Measurements from ENCODE around the gene C6orf89. TPM values are rescaled to one million over a fixed set of nuclear protein-coding genes. Genes with fewer than 3 reads are reported as not detected.
"Not testable (repeated sequence)": the region's sequence is repeated elsewhere in the genome, so short reads cannot be mapped to it uniquely, and the experiment has no call there.

The C6orf89 gene
- total RNA-seq, 1 donor from 2014 or later = 79.4 TPM

DNA sequence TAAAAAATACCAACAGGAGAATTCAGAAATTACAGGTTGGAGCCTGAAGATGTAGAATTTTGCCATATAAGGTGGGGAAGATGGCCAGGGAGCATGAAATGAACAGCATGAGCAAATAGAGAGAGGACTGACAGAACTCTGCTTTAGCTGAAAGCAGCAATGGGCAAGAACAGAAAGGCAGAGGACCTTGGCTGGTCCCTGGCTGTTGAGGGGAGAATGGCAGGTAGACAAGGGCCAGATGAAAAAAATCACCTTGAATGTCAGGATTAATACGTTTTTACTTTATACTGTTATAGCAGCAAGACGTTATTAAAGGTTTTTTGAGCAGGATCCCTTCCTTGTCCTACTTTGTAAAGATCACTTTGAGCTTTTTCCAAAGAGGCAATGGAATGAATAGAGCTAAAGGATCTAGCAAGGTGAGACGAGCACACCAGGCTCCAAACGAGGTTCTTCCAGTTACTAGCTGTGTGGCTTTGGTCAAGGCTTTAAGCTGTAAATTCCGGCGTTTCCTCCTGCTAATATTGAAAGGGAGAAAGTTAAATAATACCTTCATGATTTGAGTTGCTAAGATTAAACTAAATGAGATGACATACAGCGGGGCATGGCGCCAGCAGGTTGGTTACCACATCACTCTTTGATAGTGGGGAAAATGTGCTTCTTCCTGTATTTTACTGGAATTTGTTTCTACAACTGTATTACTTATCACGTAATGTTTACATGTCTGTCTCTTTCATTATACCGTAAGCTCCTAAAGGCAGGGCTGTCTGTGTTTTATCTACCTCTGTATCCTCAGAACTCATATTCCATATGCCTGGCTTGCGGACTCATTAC, 11.9 kb upstream of the C6orf89 start:
- intact Hi-C loops (cut with DNase I) = no loop called here
- no peak for DNase-seq (ENCODE audit: missing footprints)
- no peak for ATAC-seq

DNA sequence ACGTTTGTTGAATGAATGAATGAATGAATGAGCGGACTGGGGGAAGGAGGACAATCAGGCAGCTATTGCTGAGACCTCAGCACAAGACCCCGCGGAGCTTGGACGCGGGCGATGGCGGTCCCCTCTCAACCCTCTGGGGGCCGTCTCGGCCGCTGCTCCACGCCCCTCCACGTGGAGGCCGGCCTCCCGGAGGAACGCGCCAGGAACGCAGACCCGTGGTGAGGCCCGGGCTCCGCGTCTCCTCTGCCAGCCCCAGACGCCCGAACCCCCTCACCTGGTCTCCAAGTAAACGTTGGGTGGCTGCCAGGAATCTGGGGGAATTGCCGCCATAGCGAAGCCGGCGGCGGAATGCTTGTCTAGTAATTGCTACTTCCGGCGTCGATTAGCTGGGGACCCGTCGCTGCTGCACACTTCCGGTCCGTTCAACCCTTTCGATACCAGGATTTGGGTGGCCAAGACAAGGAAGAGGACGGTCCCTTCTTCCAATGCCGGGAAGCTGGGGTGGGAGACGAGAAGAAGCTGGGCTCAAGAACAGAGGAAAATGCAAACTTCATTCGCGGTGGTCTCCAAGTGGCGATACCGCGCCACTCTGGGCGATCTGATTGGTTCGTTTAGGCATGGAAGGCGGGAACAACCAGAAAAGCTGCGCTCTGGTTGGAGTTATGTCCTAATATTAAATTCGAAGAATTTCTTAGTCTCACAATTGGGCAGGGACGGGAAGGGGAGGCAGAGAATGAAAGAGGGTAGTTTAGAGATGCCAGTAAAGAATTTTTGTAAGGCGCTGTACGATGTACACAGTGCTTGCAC, 11.1 kb upstream of the C6orf89 start, which contains the start of gene PPIL1:
PPIL1 (minus strand) TSS at position 361 of the 807 bp plus-strand sequence; CDS start at position 330, 31 bp downstream.
- intact Hi-C loops (cut with DNase I) = no loop called here
- DNase-seq (ENCODE audit: missing footprints) = peak; percentile 91
- ATAC-seq = peak; percentile 87

DNA sequence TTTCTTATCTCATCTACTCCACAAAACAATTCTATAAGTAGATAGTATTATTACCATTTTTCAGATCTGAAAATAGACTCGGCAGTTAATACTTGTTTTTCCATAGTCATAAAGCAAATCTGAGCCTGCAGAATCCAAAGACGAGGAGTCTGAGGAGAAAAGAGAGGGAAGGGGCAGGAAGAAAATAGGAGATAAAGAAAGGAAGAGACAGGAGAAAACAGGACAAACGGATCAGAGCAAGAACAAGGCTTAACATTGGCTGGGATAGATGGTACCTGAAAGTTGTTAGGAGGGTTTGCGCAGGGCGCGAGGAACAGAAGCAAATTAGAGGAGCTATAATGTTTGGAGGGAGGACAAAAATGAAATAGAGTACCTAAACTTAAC, 10.5 kb upstream of the C6orf89 start:
- intact Hi-C loops (cut with DNase I) = no loop called here
- ATAC-seq = no peak
- no peak for DNase-seq (ENCODE audit: missing footprints)

DNA sequence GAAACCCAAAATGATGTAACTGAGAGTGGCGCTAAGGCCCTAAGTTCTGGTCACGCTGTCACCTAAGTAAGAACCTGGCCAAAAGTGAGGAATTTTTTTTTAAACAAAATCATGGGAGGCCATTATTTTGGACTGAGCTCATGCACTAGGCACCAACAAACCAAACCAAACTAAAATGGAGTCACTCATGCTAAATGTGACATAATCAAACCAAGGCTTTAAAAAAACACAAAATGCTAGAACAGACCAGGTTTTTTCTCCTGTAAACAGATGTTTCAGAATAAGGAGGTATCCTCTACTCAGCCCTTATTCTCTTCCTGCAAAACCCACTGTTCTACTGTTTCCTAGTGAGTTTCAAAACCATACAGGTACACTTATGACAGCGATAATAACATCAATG, 1.1 kb upstream of the C6orf89 start:
- DNase-seq (ENCODE audit: missing footprints) (no peak), ATAC-seq (no peak)
- intact Hi-C loops (cut with DNase I) = loop anchor here (1.0 to 10.0 kb wide), 4 partner anchors 95 to 328 kb away; partner anchors contain the start of gene PIM1

DNA sequence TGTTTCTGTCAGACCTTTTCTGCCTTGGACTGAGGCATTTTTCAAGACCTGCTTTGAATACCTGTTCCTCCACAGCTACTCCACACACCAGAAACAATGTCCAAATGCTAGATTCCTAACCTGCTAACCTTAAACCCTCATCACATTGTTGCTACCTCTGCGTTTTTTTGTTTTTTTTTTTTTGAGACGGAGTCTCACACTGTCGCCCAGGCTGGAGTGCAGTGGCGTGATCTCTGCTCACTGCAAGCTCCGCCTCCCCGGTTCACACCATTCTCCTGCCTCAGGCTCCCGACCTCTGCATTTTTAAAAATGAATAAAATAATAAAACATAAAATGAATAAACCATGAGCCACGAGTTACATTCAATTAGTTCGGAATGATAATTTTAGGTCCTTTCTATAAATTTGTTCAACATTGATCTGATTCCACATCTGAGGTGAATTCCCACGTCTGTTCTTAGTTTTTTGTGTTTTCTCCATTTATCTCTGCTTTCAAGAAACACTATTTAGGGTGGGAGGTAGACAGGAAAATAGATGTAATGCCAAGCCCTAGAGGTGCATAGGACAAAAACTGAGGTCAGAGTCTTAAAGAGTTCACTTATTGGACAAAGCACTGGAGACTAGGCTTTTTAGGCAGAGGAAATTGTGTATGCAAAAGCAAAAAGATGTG, 1.3 kb downstream of the C6orf89 start:
- no peak for ATAC-seq
- DNase-seq (ENCODE audit: missing footprints) = no peak
- intact Hi-C loops (cut with DNase I) = loop anchor here (5.0 to 10.0 kb wide), 2 partner anchors 288 to 325 kb away; partner anchors contain the start of gene PIM1

DNA sequence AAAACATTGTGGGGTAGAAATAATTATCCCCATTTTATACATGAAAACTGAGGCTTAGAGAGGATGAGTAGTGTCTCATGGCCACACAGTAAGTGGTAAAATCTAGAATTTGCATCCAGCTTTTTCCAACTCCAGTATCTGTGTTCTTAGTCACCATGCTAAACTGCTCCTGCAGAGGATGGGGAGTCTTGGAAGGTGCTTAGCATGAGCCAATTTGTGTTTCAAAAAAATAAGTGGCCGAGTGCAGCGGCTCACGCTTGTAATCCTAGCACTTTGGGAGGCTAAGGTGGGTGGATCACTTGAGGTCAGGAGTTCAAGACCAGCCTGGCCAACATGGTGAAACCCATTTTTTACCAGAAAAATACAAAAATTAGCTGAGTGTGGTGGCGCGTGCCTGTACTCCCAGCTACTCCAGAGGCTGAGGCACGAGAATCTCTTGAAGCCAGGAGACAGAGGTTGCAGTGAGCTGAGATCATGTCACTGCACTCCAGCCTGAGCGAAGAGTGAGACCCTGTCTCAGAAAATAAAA, 2.4 kb downstream of the C6orf89 start:
- intact Hi-C loops (cut with DNase I) = loop anchor here (5.0 to 10.0 kb wide), 2 partner anchors 287 to 324 kb away; partner anchors contain the start of gene PIM1
- ATAC-seq (no peak), DNase-seq (ENCODE audit: missing footprints) (no peak)

DNA sequence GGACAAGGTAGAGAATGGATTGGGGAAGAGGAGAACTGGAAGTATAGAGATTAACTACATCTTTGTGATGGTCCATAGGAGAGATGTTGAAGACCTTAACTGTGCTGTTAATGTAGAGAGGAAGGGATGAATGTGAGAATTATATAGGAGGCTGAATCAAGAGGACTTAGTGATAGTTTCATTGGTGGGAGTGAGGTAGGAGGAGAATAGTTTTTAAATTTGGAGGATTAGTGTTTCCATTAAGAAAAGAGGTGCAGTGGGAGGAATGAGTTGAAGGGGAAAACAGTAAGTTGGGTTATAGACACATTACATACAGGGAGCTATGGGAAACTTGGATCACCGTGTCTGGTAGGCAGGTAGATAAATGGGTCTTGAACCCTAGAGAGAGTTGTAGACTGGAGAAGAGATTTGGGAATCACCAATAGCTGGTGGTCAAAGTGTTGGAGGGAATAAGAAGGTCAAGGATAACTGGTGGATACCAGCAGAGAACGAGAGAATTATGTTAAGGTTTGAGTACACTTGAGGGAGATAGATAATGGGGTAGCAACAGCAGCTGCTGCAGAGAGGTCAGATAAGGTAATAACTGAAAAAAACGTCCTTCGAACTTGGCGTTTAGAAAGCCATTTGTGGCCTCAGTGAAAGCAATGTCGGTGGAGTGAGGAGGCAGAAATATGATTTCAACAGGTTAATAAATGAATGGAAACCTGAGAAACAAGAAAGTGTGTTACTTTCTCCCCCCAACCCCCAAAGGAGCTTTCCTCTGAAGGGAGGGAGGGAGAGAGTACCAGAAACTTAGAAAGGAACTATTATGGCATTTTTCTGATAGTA, 3.1 kb downstream of the C6orf89 start:
- ATAC-seq (no peak), DNase-seq (ENCODE audit: missing footprints) (no peak)
- intact Hi-C loops (cut with DNase I) = loop anchor here (5.0 to 10.0 kb wide), 2 partner anchors 286 to 323 kb away; partner anchors contain the start of gene PIM1

DNA sequence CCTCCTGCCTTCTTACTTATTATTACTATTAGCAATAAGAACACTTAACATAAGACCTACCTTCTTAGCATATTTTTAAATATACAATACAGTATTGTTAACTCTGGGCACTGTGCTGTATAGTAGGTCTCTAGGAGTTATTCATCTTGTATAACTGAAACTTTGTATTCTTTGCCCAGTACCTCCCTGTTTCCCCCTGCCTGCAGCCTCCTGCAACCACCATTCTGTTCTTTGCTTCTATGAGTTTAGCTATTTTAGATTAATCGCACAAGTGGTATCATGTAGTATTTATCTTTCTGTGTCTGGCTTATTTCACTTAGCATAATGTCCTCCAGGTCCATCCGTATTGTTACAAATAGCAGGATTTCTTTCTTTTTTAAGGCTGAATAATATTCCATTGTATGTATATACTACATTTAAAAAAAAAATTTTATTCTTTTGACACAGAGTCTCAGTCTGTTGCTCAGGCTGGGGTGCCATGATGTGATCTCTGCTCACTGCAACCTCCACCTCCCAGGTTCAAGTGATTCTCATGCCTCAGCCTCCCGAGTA, 4.4 kb downstream of the C6orf89 start:
- no peak for ATAC-seq
- intact Hi-C loops (cut with DNase I) = no loop called here
- no peak for DNase-seq (ENCODE audit: missing footprints)

DNA sequence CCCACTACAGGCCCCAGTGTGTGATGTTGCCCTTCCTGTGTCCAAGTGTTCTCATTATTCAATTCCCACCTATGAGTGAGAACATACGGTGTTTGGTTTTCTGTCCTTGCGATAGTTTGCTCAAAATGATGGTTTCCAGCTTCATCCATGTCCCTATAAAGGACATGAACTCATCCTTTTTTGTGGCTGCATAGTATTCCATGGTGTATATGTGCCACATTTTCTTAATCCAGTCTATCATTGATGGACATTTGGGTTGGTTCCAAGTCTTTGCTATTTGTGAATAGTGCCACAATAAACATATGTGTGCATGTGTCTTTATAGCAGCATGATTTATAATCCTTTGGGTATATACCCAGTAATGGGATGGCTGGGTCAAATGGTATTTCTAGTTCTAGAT, 5.4 kb downstream of the C6orf89 start:
- intact Hi-C loops (cut with DNase I); ATAC-seq; DNase-seq (ENCODE audit: missing footprints): not testable (repeated sequence)

DNA sequence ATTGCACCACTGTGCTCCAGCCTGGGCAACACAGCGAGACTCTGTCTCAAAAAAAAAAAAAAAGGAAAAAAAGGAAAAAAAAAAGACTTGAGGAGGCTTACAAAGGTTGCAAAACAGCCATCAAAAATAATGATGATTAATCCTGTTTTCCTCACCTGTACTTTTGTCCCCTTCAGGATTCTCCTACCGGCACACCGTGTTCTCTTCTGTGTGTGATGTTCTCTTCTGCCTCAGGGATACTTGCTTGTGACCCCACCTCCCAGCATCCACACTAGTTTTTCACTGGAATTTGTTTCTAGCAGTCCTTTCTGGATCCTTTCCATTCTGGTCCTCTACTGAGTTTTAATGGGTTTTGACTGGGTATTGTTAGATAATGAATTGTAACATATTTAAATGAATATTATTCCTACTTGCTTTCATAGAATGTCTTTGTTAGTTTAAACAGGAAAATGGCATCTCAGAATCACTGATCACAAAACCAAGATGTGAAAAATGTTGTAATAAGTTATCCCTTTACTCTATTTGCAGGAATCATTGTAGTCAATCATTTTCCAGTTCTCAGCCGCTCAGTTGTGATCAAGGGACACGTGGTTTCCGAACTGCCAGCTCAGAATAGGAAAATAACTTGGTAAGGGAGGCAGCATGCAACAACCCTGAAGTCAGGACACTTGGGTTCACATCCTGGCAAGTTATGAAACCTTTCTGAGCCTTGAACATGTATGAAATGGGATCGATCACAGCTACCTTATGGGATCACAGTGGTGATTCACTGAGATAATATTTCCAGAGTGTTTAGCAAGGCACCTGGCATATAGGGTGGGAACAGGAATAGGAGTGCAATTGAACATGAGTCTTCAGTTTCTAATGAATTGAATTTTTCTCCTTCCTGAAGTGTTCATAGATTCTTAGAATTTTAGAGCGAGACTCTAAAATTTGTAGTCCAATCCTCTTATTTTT, 8.5 kb downstream of the C6orf89 start:
- intact Hi-C loops (cut with DNase I) = no loop called here

DNA sequence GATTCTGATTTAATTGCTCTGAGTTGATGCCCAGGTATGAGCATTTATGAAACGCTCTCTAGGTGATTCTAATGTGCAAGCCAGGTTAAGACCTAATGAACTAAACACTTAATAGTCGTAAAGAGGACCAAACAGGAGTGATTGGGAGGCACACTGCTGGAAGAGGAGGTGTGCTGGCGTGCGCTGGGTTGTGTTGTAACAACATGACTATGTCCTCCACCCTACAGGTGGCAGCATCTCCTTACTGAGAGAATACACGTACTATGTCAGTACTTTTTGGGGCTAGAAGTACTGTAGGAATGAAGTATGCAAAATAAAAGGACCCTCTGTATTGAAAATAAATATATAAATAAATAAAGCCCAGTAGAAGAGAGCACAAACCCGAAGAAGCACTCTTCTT, 11.9 kb downstream of the C6orf89 start:
- DNase-seq (ENCODE audit: missing footprints) = no peak
- intact Hi-C loops (cut with DNase I) = no loop called here
- peak; percentile 46 for ATAC-seq

More for the DNA sequence above, 8.5 kb downstream of the C6orf89 start:
- DNase-seq (ENCODE audit: missing footprints) (no peak), ATAC-seq (no peak)

DNA sequence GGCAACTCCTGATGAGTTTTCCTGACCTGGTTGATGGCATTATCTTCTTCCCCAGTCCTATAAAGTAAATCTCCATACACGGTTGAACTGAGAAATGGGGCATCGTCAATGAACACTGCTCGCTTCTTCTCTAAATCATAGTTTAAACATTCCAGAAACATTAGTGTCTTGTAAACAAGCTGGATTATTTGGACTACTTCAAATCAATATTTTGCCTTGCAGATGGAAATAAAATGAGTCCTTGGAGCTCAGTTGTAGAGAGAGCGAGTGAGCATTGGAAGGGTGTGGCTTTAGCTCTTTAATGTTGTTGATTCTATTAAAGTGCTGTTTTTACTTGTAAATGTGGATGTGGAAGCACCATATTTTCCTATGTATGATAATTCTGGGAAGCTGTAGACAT, 18.4 kb downstream of the C6orf89 start:
- no peak for ATAC-seq
- no peak for DNase-seq (ENCODE audit: missing footprints)
- intact Hi-C loops (cut with DNase I) = no loop called here

DNA sequence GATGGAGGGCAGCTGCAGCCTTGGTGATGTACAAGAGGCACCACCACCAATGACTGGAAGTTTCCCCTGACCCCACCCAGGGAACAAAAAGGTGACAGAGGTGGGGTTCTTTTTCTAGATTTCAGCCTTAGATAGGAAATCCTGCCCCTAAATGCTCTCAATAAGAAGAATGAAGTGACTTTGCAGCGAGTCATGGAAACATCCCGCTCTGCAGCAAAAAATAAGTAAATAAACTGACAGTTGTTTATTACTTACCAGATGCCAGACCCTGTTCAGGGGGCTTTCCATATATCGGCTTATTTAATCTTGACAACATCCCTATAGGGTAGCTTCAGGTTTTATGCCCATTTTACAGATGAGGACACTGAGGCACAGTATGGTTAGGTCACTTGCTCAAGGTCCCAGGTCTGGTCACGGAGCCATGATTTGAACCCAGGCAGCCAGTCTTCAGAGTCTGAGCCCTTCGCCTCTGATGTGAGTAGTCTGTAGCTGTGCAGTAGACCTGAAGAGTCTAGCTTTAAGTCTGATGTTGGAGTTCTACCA, 19.2 kb downstream of the C6orf89 start:
- DNase-seq (ENCODE audit: missing footprints) (no peak), ATAC-seq (no peak)
- intact Hi-C loops (cut with DNase I) = loop anchor here (5.0 kb wide), 1 partner anchor 67 kb away; no protein-coding TSS in a partner anchor

DNA sequence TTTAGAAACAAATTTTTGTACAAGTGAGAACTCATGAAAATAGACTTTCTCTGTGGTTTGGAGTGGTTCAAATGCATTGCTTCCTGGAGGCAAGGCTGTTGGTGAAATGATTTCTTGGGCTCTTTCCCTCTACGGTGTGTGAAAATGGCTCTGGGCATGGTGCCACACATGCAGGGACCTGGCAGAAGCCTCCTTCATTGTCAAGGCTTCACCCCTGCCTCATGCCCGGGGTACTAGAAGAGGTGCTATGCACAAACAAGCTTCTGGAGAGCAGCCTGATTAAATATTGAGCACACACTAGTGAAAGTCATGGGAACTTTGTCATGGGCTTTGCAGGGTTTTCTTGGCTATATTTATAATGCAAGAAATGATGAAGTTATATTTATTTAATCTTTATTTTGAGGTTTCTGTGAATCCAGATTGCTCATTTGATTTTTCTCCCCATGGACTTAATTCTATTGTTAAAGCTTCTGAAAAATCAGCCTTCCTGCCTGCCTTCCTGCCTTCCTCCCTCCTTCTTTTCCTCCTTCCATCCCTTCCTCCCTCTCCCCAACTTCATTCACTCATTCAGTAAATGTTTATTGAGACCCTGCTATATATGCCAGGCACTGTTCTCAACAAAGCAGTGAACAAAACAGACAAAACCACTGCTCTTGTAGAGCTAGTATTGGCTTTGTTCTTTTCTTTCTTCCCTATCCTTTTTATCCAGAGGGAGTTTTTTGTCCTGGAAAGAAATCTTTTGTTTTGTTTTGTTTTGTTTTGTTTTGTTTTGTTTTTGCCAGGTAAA, 21.0 kb downstream of the C6orf89 start:
- DNase-seq (ENCODE audit: missing footprints) = no peak
- intact Hi-C loops (cut with DNase I) = loop anchor here (5.0 kb wide), 1 partner anchor 66 kb away; no protein-coding TSS in a partner anchor
- ATAC-seq = peak; percentile 84

DNA sequence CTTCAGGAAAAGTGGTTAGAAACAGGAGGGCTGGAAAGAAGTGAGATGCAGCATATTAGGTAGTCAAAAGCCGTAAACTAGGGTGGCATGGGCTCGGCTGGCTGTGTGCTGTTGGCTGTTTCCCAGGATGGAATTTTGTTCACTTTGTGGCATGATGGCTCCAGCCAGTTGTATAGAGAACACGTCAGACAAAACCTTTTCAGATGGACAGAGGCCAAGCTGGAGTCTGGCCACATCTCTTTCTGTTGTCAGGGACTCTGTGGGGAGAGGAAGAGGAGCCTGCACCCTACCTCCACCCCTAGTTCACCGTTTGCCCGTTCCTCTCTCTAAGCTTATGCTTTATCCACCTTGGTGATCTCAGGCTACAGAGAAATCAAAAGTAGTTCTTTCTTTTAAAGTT, 22.0 kb downstream of the C6orf89 start:
- ATAC-seq (peak; percentile 86), DNase-seq (ENCODE audit: missing footprints) (peak; percentile 74)
- intact Hi-C loops (cut with DNase I) = loop anchor here (5.0 kb wide), 1 partner anchor 65 kb away; no protein-coding TSS in a partner anchor
